K562 (cell line): ENCODE data around the gene SLC25A11. TPM values are rescaled to one million over a fixed set of nuclear protein-coding genes. Genes with fewer than 3 reads are reported as not detected.

Experiments
- FOXO4 ChIP-seq: fragments of 450-650 bp; formaldehyde crosslinking; IDR thresholded peaks from 2 replicates; pipeline ENCODE4 v1.4.0; 2020; ENCODE audit warnings: mild to moderate bottlenecking, moderate library complexity
- HMBOX1 ChIP-seq: sonication (generic); IDR thresholded peaks from 2 replicates; pipeline ENCODE4 v1.6.1; 2016
- MGA ChIP-seq: fragments of 450-650 bp; IDR thresholded peaks from 2 replicates; pipeline ENCODE4 v1.6.1; 2016; ENCODE audit warnings: mild to moderate bottlenecking, moderate library complexity
- SMAD3 ChIP-seq: fragments of 450-650 bp; formaldehyde crosslinking; conservative IDR thresholded peaks from 2 replicates; pipeline ENCODE4 v1.4.0; 2020; ENCODE audit warnings: mild to moderate bottlenecking
- STAT5B ChIP-seq: fragments of 250-450 bp; sonication (Bioruptor Pico); IDR thresholded peaks from 2 replicates; pipeline ENCODE4 v1.8.0; 2021; ENCODE audit warnings: mild to moderate bottlenecking, inconsistent platforms
- ZBTB5 ChIP-seq: fragments of 450-650 bp; IDR thresholded peaks from 2 replicates; pipeline ENCODE4 v1.6.1; 2017; ENCODE audit warnings: antibody characterized with exemption
- ZNF512 ChIP-seq: IDR thresholded peaks from 2 replicates; pipeline ENCODE4 v1.6.1; 2016; ENCODE audit warnings: missing genetic modification characterization, missing compliant biosample characterization
- polyA plus RNA-seq, 8 experiments: library from polyadenylated mRNA; depleted of rRNA in 4 of 8; stranded (reverse) in 5 of 8; unstranded in 3 of 8; fragments of >200 nt; fragmentation: Nextera tagmentation in 2 of 8; fragmentation: Illumina TruSeq in 1 of 8; extraction: Ambion mirVana in 2 of 8; extraction: Trizol in 1 of 8; gene quantifications; 2 replicates each; pipeline versions ENCODE4 v1.2.1 to v1.2.3, GENCODE V29; 2011 to 2014; ENCODE audit warnings: inconsistent platforms in 1 of 8, missing spikeins in 1 of 8
- total RNA-seq, 7 experiments: library from RNA; depleted of rRNA in 6 of 7; stranded (reverse); fragments of >200 nt in 6 of 7; fragmentation: Illumina TruSeq in 2 of 7; extraction: Trizol in 2 of 7; gene quantifications; 2 replicates each; pipeline versions ENCODE4 v1.2.1 to v1.2.3, GENCODE V29; 2011 to 2021; ENCODE audit warnings: low replicate concordance in 1 of 7

The SLC25A11 gene
- total and polyA plus RNA-seq, 9 of the 15 experiments (the other 6 are each of a cell fraction or from before 2014, with no cell fraction given), result 3.1 to 56.7 (median 32.9) TPM

- no peak for TF ChIP-seq MGA
- TF ChIP-seq ZBTB5, result no peak
- no peak for TF ChIP-seq HMBOX1
- TF ChIP-seq ZNF512 (tag), result no peak
- no peak for TF ChIP-seq STAT5B (CRISPR knock-in tag)
- no peak for TF ChIP-seq FOXO4 (CRISPR knock-in tag)
- TF ChIP-seq SMAD3 (CRISPR knock-in tag), result no peak
- TF ChIP-seq, all 486 proteins: peak for 0
Observed at GRCh38 chr17:4898351-4898750, 41.5 kb downstream of the SLC25A11 start (continued).
